Measurements from ENCODE around the gene PRKCA.
"Not testable (repeated sequence)": the region's sequence is repeated elsewhere in the genome, so short reads cannot be mapped to it uniquely, and the experiment has no call there.

PRKCA gene

DNA sequence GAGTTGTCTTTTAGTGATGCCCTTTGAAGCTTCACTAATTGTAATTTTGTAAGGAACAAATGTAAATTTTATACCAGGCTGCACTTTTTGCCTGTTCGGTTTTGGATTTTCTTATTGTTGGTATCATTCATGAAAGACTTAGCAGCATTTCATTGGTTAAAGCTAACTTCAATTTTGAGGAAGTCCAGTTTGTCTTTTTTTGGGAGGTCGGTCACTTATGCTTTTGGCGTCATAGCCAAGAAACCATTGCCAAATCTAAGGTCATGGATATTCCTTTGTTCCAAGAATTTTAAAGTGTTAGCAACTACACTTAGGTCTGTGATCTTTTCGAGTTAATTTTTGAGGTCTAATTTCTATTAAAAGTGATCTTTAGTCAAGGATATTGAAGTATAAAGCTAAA is 77.1 kb downstream of the PRKCA start:
- in situ Hi-C loops (cut with MboI; ENCODE audit: low sequenced_read_pairs) = no loop called here

GRCh38 chr17:66379996-66380395 is 77.6 kb downstream of the PRKCA start:
- in situ Hi-C loops (cut with MboI; ENCODE audit: low sequenced_read_pairs) = no loop called here

- in situ Hi-C loops (cut with MboI; ENCODE audit: low sequenced_read_pairs) = no loop called here
These were observed 79.4 kb downstream of the PRKCA start for GRCh38 chr17:66381701-66382362.

DNA sequence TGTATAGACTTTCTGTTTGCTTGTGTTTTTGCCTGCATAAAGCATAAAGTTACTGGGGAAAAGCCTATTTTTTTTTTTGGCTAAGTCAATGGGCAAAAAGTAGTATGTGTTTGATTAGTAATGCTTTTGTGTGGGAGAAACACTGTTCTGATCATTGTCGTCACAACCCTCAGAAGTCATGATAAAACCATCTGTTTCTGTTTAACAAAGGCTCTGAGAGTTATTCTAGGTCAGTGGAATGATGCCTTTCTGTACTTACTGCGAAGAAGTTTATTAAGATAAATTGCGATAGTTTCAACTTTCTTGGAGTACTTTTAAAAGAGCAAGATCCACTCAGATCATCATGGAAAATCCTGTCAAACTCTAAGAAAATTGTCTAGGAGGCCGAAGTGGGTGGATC is 80.9 kb downstream of the PRKCA start:
- in situ Hi-C loops (cut with MboI; ENCODE audit: low sequenced_read_pairs) = no loop called here

GRCh38 chr17:66386498-66387351 is 84.3 kb downstream of the PRKCA start:
- in situ Hi-C loops (cut with MboI; ENCODE audit: low sequenced_read_pairs) = no loop called here

DNA sequence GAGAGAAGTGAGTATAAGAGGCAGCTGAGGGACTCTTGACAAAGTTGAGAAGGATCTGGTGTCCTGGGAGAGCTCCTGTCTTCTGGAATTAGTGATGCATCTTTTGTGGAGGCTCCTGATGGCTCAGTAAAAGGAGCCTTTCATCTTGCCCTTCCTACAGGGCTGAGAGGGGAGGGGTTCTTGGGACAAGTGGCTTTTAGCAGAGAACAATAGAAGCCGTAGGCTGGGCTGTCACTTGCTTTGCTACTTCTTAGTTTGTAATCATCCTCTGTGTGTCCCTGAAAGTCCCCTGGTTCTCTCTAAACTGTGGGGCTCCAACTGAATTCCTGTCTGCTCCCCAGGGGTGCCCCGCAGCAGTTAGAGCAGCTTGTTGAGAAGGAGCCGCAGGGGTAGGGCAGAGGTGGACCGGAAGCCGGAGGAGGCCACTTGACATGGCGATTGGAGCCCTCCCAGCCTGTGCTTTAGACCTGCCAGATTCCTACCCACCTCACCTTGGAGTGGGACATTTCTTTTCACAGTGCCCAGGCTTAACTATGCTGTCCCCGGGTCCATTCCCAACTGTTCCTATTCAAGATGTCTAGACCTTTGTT is 85.1 kb downstream of the PRKCA start:
- in situ Hi-C loops (cut with MboI; ENCODE audit: low sequenced_read_pairs) = no loop called here

DNA sequence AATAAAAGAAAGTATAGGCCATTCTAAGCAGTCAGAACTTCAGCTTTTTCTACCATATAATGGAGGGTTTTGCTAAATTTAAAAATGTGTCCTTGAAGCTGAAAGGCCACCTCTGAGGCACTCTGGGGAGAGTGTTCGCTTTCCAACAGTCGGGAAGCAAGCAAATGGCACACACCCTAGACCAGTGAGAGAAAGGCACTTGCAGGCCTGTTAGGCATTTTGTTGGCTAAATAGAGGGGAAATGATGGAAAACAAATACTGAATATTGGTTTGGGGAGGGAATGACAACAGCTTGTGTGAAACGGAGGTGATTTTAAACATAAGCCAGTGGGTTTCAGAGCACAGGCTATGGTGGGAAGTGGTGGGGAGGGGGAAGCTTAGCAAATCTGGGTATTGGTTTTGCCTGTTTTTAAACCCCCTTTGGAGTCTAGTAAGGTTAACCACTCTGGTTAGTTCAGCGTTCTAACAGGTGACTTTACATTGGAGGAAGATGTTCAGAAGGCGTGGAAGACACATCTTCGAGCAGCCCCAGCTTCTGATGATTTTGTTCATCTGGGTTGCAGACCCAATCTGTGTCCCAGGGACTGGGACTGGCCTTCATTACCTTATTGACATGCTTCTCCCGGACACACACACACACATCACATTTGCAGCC is 90.5 kb downstream of the PRKCA start:
- in situ Hi-C loops (cut with MboI; ENCODE audit: low sequenced_read_pairs) = no loop called here

- in situ Hi-C loops (cut with MboI; ENCODE audit: low sequenced_read_pairs) = no loop called here
These were observed 93.5 kb downstream of the PRKCA start for GRCh38 chr17:66395961-66396360.

- in situ Hi-C loops (cut with MboI; ENCODE audit: low sequenced_read_pairs) = no loop called here
These were observed 95.1 kb downstream of the PRKCA start for GRCh38 chr17:66397486-66397885.

DNA sequence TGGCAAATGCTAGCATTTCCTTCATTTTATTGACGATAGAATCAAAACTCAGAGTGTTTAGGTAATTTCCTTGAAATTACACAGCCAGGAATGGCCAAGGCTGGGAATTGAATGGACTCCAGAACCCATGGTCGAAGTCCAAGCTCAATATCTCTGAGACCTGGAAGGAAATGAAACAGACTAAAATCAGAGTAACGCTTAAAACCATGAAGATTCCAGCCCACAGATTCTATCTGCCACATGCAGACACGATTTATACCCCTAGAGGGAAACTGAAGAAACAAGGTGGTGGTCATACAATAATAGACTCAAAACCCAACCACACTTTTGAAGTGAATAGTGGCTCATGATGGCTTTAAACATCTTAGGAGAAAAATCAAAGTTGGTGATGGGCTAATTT is 95.6 kb downstream of the PRKCA start:
- in situ Hi-C loops (cut with MboI; ENCODE audit: low sequenced_read_pairs) = no loop called here

DNA sequence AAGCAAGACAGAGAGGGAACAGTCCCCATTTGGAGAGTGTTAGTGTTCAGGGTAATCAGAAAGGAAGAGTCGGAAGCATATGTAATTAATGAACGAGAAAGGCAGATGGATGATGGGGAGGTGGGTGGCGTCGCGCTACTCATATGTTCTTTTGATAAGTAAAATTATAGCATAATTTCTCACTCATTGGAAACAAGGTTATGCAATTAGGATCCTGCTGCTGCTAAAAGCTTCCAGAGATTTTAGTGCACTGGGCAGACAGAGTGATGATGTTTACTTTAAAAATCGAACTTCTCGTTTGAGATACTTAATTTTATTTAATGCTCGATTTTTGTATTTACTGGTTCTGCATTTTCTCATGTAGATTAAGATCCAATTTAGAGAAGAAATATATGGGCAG is 96.2 kb downstream of the PRKCA start:
- in situ Hi-C loops (cut with MboI; ENCODE audit: low sequenced_read_pairs) = no loop called here

DNA sequence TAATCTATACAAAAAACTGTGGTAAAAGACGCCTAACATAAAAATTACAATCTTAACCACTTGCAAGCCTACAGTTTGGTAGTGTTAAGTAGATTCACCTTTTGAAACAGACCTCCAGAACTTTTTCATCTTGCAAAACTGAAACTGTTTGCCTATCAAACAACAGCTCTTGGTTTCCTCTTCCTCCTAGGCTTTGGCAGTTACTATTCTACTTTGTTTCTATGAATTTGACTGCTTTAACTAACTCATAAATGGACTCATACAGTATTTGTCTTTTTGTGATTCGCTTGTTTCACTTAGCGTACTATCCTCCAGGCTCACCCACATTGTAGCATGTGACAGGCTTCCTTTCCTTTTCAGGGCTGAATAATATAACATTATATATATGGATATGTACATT is 97.0 kb downstream of the PRKCA start:
- in situ Hi-C loops (cut with MboI; ENCODE audit: low sequenced_read_pairs) = no loop called here

DNA sequence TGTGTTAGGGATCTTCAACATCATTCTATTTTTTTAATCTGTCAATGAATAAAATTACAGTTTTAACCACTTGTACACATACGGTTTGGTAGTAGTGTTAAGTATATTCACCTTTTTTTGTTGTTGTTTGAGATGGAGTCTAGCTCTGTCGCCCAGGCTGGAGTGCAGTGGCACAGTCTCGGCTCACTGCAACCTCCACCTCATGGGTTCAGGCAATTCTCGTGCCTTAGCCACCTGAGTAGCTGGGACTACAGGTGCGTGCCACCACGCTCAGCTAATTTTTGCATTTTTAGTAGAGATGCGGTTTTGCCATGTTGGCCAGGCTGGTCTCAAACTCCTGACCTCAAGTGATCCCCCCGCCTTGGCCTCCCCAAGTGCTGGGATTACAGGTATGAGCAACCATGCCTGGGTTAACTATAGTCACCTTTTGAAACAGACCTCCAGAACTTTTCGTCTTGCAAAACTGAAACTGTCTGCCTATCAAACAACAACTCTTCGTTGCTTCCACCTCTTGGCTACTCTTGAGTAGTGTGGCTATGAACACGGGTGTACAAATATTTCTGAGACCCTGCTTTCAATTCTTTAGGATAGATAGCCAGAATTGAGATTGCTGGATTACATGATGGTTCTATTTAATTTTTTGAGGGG is 97.8 kb downstream of the PRKCA start:
- in situ Hi-C loops (cut with MboI; ENCODE audit: low sequenced_read_pairs) = not testable (repeated sequence)

DNA sequence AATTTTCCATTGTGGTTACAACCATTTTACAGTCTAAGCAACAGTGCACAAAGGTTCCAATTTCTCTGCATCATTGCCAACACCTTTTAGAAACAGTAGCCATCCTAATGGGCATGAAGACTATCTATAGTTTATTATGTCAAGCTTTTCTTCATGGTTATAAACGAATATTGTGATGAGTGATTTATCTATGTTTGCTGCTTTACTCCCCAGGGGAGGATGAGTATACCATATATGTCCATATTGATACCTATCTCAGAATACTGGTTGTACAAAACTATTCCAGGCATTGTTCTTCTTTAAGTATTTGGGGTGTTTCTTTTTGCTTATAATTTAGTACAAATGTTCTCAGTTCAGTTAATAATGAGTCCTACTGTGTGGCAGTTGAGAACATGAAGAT is 98.3 kb downstream of the PRKCA start:
- in situ Hi-C loops (cut with MboI; ENCODE audit: low sequenced_read_pairs) = no loop called here

GRCh38 chr17:66401364-66401763 is 99.0 kb downstream of the PRKCA start:
- in situ Hi-C loops (cut with MboI; ENCODE audit: low sequenced_read_pairs) = no loop called here

- in situ Hi-C loops (cut with MboI; ENCODE audit: low sequenced_read_pairs) = no loop called here
These were observed 101.6 kb downstream of the PRKCA start for GRCh38 chr17:66403846-66404556.

DNA sequence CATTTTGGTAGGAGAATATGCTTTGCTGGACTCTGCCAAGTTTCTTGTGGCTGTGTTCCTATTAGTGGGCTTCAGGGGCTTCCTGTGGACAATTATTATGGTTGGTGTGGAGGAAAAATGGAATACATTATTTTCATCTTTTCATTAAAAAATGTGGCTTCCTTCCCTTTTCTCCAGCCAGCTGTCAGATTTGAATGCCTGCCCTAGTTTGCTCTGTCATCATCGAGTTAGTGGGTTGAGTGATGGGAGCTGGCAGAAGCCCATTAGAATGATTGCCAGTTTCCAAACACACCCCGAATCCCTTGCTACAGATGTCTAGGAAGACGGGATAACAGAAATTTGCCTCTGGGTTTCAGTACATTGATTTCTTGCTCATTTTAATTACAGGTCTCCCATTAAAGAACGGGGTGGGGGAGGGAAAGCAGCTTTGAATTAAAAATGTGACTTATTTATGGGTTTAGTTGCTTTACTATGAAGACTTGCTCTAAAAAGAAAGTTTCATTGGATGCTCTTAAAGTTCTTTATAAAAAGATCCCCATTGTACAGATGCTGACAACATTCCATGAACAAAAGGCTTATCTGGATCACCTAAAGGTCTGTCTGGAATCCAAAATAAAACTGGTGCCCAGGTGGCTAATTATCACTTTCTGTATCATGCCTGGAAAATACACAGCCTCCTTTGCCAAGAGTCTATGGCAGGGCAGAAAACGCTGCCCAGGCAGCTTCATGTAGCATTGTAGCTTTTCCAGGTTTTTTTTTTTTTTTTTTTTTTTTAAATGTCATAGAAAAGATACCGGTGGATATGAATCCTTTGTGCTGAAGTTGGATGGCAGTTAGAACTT is 103.6 kb downstream of the PRKCA start:
- in situ Hi-C loops (cut with MboI; ENCODE audit: low sequenced_read_pairs) = no loop called here

- in situ Hi-C loops (cut with MboI; ENCODE audit: low sequenced_read_pairs) = no loop called here
These were observed 104.6 kb downstream of the PRKCA start for GRCh38 chr17:66406701-66407644.
